ENCODE measurements around the gene BPGM.

BPGM gene

DNA sequence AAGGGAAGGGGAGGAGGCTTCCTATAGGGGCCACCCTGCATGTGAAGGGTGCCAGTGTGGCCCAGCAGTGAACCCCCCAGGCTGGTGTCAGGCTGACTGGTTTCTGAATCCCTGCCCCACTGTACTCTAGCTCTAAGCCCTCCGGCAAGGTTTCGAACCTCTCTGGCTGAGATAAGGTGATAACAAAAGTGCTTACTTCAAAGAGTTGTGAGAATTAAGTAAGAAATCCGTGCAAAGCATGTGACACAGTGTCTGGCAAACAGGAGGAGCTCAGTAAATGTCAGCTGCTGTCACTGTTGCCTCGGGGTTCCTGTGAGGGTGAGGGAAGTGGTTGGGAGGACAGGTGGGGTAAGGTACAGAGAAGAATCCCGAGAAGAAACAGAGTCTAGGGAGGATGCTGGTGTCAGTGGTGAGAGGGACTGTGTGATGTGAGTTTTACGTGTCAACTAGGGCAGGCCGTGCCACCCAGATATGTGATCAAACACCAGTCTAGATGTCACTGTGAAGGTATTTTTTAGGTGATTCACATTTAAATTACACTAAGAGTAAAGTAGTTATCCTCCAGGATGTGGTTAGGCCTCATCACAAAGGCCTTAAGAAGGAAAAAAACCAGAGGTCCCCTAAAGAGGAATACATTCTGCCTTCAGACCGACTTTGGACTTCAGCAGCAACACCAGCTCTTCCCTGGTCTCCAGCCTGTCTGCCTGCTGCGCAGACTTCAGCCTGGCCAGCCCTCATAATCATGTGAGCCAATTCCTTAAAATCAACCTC, 64.4 kb downstream of the BPGM start:
- no peak overlapping the region for H3K9ac ChIP-seq
- no peak overlapping the region for H3K4me3 ChIP-seq (ENCODE audit: low read depth, low read length)
- no peaks in the 10 kb centered on the region for H3K36me3 ChIP-seq (ENCODE audit: control insufficient read depth, insufficient read depth, low read length)
- H3K4me1 ChIP-seq, result peaks cover 16% of the 10 kb centered on the region
- H3K79me2 ChIP-seq, result no peaks in the 10 kb centered on the region
- no peak overlapping the region for H3K4me2 ChIP-seq (ENCODE audit: low read length)
- no peaks in the 10 kb centered on the region for H3K9me3 ChIP-seq (ENCODE audit: control insufficient read depth, low read length)
- TF ChIP-seq, protein P1, sequence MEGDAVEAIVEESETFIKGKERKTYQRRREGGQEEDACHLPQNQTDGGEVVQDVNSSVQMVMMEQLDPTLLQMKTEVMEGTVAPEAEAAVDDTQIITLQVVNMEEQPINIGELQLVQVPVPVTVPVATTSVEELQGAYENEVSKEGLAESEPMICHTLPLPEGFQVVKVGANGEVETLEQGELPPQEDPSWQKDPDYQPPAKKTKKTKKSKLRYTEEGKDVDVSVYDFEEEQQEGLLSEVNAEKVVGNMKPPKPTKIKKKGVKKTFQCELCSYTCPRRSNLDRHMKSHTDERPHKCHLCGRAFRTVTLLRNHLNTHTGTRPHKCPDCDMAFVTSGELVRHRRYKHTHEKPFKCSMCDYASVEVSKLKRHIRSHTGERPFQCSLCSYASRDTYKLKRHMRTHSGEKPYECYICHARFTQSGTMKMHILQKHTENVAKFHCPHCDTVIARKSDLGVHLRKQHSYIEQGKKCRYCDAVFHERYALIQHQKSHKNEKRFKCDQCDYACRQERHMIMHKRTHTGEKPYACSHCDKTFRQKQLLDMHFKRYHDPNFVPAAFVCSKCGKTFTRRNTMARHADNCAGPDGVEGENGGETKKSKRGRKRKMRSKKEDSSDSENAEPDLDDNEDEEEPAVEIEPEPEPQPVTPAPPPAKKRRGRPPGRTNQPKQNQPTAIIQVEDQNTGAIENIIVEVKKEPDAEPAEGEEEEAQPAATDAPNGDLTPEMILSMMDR (IDR thresholded peaks at IDR 0.05), result no peak
- H2AFZ ChIP-seq, result peak overlapping the region; percentile 95
- no peaks in the 10 kb centered on the region for H3K27me3 ChIP-seq (ENCODE audit: control insufficient read depth, insufficient read depth, low read length)
- H3K27ac ChIP-seq, result peak overlapping the region; percentile 79

DNA sequence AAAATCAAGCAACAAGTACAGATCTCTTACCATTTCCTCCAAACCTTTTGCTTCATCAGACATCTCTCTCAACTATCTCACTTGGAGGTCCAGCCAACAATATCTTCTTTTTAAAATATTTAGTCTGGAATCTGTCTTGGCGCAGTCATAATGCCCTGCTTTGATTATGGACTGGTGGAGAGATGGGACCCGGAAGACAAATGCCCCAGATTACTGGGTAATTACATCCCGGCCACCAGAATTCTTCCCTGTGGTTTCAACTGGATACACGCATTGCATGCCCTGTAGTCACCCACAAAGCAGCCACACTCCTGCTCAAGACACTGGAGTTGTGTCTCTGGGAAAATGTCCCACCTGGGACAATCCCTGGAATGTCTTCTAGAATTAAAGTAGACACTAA, 65.5 kb downstream of the BPGM start:
- Histone ChIP-seq H3K27ac (no peak overlapping the region), H3K36me3 (ENCODE audit: control insufficient read depth, insufficient read depth, low read length) (no peaks in the 10 kb centered on the region), H2AFZ (no peak overlapping the region), H3K4me2 (ENCODE audit: low read length) (no peak overlapping the region), H3K9ac (no peak overlapping the region), H3K27me3 (ENCODE audit: control insufficient read depth, insufficient read depth, low read length) (no peaks in the 10 kb centered on the region), H3K79me2 (no peaks in the 10 kb centered on the region), H3K4me1 (peaks cover 16% of the 10 kb centered on the region), H3K9me3 (ENCODE audit: control insufficient read depth, low read length) (no peaks in the 10 kb centered on the region), H3K4me3 (ENCODE audit: low read depth, low read length) (no peak overlapping the region)
- TF ChIP-seq, protein P1 (IDR thresholded peaks at IDR 0.05), result no peak

GRCh38 chr7:134714470-134715205, 68.0 kb downstream of the BPGM start:
- Histone ChIP-seq H3K9ac (no peak overlapping the region), H3K4me3 (ENCODE audit: low read depth, low read length) (no peak overlapping the region), H3K36me3 (ENCODE audit: control insufficient read depth, insufficient read depth, low read length) (no peaks in the 10 kb centered on the region), H3K4me1 (peaks cover 16% of the 10 kb centered on the region), H3K79me2 (no peaks in the 10 kb centered on the region), H2AFZ (no peak overlapping the region), H3K9me3 (ENCODE audit: control insufficient read depth, low read length) (no peaks in the 10 kb centered on the region), H3K27me3 (ENCODE audit: control insufficient read depth, insufficient read depth, low read length) (no peaks in the 10 kb centered on the region), H3K27ac (no peak overlapping the region), H3K4me2 (ENCODE audit: low read length) (no peak overlapping the region)
- TF ChIP-seq, protein P1 (IDR thresholded peaks at IDR 0.05), result no peak

DNA sequence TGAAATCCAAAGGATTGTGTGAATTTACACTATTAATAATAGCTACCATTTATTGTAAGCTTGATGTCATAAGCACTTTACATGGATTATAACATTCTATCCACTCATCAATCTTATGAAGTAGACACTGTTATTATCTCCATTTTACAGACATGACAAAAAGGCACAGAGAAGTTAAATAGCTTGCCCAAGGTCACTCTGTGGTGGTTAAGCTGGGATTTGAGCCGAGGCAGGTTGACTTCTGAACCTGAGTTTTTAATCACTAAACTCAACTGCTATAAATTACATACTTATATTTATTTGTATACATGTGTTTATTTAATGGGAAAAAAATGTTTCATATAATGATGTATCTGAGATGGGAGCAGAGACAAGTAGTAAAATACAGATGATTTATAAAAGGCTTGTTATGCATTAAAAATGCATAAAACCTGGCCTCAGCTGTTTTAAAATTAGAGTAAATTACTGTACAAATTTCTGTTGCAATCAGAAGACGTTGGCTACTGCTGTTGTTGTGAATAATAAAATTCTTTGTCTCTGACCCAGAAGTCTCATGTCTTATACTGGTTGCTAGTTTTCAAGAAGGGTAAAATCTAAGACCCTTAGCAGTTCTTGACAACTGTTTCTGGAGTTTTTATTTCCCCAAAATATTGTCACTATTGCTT, 71.7 kb downstream of the BPGM start:
- Histone ChIP-seq H2AFZ (no peak overlapping the region), H3K27ac (no peak overlapping the region), H3K4me2 (ENCODE audit: low read length) (no peak overlapping the region), H3K4me3 (ENCODE audit: low read depth, low read length) (no peak overlapping the region), H3K79me2 (no peaks in the 10 kb centered on the region), H3K4me1 (no peaks in the 10 kb centered on the region), H3K36me3 (ENCODE audit: control insufficient read depth, insufficient read depth, low read length) (no peaks in the 10 kb centered on the region), H3K27me3 (ENCODE audit: control insufficient read depth, insufficient read depth, low read length) (no peaks in the 10 kb centered on the region), H3K9me3 (ENCODE audit: control insufficient read depth, low read length) (no peaks in the 10 kb centered on the region), H3K9ac (no peak overlapping the region)
- TF ChIP-seq, protein P1 (IDR thresholded peaks at IDR 0.05), result no peak
